22Rv1 (cell line): ENCODE data around the gene CMTM4.

Experiments
- H3K27ac ChIP-seq: fragments of 450-650 bp; 2 replicates; pipeline ENCODE4 v1.5.1; 2017
- ZFX ChIP-seq: fragments of 450-650 bp; IDR thresholded peaks from 2 replicates; pipeline ENCODE4 v1.6.1; 2017; ENCODE audit warnings: antibody characterized with exemption, borderline replicate concordance
- TF ChIP-seq, protein P1 (sequence below): fragments of 450-650 bp; IDR thresholded peaks from 2 replicates; pipeline ENCODE4 v1.5.1; 2017; ENCODE audit warnings: mild to moderate bottlenecking

CMTM4 gene

GRCh38 chr16:66658860-66659190 lies 37.7 kb downstream of the CMTM4 start:
- TF ChIP-seq ZFX: no peak
- TF ChIP-seq, protein P1, sequence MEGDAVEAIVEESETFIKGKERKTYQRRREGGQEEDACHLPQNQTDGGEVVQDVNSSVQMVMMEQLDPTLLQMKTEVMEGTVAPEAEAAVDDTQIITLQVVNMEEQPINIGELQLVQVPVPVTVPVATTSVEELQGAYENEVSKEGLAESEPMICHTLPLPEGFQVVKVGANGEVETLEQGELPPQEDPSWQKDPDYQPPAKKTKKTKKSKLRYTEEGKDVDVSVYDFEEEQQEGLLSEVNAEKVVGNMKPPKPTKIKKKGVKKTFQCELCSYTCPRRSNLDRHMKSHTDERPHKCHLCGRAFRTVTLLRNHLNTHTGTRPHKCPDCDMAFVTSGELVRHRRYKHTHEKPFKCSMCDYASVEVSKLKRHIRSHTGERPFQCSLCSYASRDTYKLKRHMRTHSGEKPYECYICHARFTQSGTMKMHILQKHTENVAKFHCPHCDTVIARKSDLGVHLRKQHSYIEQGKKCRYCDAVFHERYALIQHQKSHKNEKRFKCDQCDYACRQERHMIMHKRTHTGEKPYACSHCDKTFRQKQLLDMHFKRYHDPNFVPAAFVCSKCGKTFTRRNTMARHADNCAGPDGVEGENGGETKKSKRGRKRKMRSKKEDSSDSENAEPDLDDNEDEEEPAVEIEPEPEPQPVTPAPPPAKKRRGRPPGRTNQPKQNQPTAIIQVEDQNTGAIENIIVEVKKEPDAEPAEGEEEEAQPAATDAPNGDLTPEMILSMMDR: no peak
- no peak overlapping the region for H3K27ac ChIP-seq

GRCh38 chr16:66658143-66658859 lies 38.2 kb downstream of the CMTM4 start:
- TF ChIP-seq ZFX: no peak
- TF ChIP-seq, protein P1: no peak
- no peak overlapping the region for H3K27ac ChIP-seq

- no peak overlapping the region for H3K27ac ChIP-seq
- TF ChIP-seq ZFX: no peak
- TF ChIP-seq, protein P1: no peak
Observed at GRCh38 chr16:66656547-66656946, 40.0 kb downstream of the CMTM4 start.

DNA sequence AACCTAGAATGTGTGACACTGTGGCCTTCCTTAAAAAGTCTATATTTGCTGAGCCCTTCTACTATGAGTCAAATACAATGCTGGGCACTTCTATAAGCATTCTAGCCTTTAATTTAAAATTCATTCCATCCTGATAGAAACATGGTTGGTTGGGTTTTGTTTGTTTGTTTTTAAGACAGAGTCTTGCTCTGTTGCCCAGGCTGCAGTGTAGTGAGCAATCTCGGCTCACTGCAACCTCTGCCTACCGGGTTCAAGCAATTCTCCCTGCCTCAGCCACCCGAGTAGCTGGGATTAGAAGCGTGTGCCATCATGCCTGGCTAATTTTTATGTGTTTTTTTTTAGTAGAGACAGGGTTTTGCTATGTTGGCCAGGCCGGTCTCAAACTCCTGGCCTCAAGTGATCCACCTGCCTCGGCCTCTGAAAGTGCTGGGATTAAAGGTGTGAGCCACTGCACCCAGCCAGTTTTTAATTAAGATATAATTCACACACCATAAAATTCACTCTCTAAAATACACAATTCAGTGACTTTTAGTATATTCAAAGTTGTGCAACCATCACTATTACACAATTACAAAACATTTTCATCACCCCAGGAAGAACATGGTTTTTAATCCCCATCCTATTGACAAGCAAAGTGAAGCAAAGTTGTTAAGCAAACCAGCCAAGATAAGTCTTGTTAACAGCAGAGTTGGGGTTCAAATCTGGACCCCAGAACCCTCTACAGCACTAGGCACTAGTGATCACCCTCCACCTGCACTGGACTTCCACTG lies 42.8 kb downstream of the CMTM4 start:
- TF ChIP-seq ZFX: no peak
- TF ChIP-seq, protein P1: no peak
- H3K27ac ChIP-seq: no peak overlapping the region

DNA sequence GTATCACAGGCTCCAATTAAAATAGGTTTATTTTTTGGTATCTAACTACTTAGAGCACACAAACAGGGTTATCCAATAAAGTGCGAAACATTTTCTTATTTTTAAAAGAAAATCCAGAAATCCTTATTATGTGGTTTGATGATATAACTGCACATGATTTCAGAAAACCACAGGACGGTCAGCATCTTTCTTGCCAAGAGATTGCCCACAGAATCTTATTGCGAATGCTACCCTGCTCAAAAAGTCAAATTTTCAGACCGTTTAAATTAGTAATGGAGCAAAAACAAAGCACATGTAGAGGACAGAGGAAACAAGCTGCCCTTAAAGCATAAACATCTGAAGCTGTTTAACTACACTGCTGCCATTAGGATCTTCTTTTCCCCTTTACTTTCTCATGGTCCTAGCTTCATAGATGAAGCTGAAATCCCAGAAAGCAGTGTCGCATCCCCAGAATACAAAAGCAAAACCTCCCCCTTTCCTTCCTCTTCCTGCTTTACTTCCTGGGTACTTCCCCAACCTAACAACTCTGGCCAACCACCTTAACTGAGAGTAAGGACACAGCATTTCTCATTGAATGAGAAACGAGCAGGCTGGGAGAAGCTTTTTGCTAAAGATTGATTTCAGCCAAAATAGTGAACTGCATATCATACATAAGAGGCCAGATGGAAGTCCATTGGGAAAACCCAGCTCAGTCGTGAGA lies 43.7 kb downstream of the CMTM4 start:
- H3K27ac ChIP-seq: no peak overlapping the region
- TF ChIP-seq ZFX: no peak
- TF ChIP-seq, protein P1: no peak

GRCh38 chr16:66651965-66652364 lies 44.6 kb downstream of the CMTM4 start:
- H3K27ac ChIP-seq: no peak overlapping the region
- TF ChIP-seq, protein P1: no peak
- TF ChIP-seq ZFX: no peak

DNA sequence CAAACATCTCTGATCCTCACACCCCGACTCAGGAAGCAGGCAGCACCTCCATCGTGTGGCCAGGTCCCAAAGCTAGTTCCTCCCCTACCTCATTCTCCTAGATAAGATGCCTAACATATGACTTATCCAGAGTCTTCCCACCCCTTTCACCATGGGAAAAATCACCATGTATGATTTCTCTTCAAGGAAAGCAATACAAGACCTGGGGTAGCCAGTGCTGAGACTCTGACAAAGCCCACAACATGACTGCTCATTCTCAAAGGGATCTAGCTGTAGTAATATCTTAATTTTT lies 45.1 kb downstream of the CMTM4 start:
- H3K27ac ChIP-seq: no peak overlapping the region
- TF ChIP-seq ZFX: no peak
- TF ChIP-seq, protein P1: no peak
